ENCODE measurements around the gene LUC7L. TPM values are rescaled to one million over a fixed set of nuclear protein-coding genes. Genes with fewer than 3 reads are reported as not detected.
"Not testable (repeated sequence)": the region's sequence is repeated elsewhere in the genome, so short reads cannot be mapped to it uniquely, and the experiment has no call there.

LUC7L gene
- total RNA-seq, 2 donors from 2014 or later = 137 to 142 TPM

- ATAC-seq; H3K36me3 Mint-ChIP-seq (ENCODE audit: low read depth); DNase-seq; H3K4me1 Mint-ChIP-seq; H3K9me3 ChIP-seq (ENCODE audit: control insufficient read depth, low read length, poor library complexity, severe bottlenecking); H3K27ac Mint-ChIP-seq; H3K4me3 Mint-ChIP-seq: not testable (repeated sequence)
- H3K27me3 Mint-ChIP-seq = peaks cover 34% of the 10 kb centered on the region
Observed at GRCh38 chr16:160242-160641, 69.0 kb downstream of the LUC7L start.

DNA sequence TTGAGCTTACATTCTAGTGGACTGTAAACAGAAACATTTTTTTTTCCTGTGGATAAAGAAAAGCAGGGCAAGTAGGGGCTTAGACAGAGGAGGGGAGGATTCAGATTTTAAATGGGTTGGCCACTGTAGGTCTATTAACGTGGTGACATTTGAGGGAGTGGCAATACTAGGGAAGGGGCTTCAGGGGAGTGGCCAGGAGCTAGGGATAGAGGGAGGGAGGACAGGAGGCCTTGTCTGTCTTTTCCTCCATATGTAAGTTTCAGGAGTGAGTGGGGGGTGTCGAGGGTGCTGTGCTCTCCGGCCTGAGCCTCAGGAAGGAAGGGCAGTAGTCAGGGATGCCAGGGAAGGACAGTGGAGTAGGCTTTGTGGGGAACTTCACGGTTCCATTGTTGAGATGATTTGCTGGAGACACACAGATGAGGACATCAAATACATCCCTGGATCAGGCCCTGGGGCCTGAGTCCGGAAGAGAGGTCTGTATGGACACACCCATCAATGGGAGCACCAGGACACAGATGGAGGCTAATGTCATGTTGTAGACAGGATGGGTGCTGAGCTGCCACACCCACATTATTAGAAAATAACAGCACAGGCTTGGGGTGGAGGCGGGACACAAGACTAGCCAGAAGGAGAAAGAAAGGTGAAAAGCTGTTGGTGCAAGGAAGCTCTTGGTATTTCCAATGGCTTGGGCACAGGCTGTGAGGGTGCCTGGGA lies 70.0 kb downstream of the LUC7L start:
- Mint-ChIP-seq H3K4me1 (peaks cover 8% of the 10 kb centered on the region), H3K27ac (no peak overlapping the region), H3K4me3 (no peak overlapping the region), H3K27me3 (peaks cover 40% of the 10 kb centered on the region), H3K36me3 (ENCODE audit: low read depth) (peaks cover 2% of the 10 kb centered on the region)
- no peak for ATAC-seq
- DNase-seq = no peak
- H3K9me3 ChIP-seq (ENCODE audit: control insufficient read depth, low read length, poor library complexity, severe bottlenecking) = no peaks in the 10 kb centered on the region

DNA sequence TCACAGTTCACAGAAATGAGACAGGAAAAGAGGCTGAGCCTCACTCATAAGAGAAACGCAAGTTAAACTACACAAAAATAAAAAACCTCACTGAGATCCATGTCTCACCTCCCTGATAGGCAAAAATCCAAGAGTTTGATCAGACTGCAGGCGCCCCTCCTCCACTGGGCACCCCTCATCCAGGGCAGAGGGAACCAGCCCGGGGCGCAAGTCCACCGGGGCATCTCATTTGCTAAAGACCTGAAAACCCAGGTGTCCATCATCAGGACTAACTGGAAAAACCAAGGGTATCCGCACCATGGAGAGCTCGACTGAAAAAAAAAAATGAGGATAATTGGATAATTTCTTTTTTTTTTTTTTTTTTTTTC lies 74.2 kb downstream of the LUC7L start:
- Mint-ChIP-seq H3K36me3 (ENCODE audit: low read depth) (no peaks in the 10 kb centered on the region), H3K27me3 (peaks cover 39% of the 10 kb centered on the region), H3K4me1 (peaks cover 11% of the 10 kb centered on the region), H3K27ac (no peak overlapping the region), H3K4me3 (peak overlapping the region; percentile 75)
- no peak for ATAC-seq
- no peaks in the 10 kb centered on the region for H3K9me3 ChIP-seq (ENCODE audit: control insufficient read depth, low read length, poor library complexity, severe bottlenecking)
- no peak for DNase-seq

DNA sequence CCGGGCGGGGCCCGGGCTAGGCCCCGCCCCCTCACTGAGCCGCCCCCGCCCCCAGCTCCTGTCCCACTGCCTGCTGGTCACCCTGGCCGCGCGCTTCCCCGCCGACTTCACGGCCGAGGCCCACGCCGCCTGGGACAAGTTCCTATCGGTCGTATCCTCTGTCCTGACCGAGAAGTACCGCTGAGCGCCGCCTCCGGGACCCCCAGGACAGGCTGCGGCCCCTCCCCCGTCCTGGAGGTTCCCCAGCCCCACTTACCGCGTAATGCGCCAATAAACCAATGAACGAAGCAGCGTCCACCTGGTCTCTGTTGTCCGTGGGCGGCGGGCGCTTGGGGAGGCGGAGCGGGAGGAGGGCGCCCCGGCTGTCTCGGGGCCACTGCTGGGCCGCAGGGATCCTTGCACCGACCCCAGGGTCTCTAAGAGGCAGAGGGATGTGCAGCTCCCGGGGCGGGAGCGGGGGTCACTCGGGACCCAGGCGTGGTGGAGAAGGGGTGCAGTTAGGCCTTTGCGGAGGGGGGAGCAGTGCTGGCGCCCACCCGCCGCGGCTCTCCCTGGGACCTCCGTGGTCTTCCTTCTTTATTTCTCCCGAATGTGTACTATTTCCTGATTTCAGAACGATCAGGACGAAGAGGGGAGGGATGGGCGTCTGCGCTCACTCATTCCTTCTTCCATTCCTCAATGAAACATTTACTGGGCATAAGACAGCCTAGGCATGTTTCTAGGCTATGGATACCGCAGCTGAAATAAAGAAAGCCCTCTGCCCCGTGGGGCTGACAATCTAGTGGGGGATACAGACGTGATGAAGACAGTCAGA lies 74.8 kb downstream of the LUC7L start:
- ATAC-seq (no peak), DNase-seq (no peak)
- H3K4me1 Mint-ChIP-seq = peaks cover 10% of the 10 kb centered on the region
- H3K27me3 Mint-ChIP-seq = peaks cover 40% of the 10 kb centered on the region
- no peaks in the 10 kb centered on the region for H3K9me3 ChIP-seq (ENCODE audit: control insufficient read depth, low read length, poor library complexity, severe bottlenecking)
- H3K36me3 Mint-ChIP-seq (ENCODE audit: low read depth) = no peaks in the 10 kb centered on the region
- H3K27ac Mint-ChIP-seq = no peak overlapping the region
- peak overlapping the region; percentile 75 for H3K4me3 Mint-ChIP-seq

DNA sequence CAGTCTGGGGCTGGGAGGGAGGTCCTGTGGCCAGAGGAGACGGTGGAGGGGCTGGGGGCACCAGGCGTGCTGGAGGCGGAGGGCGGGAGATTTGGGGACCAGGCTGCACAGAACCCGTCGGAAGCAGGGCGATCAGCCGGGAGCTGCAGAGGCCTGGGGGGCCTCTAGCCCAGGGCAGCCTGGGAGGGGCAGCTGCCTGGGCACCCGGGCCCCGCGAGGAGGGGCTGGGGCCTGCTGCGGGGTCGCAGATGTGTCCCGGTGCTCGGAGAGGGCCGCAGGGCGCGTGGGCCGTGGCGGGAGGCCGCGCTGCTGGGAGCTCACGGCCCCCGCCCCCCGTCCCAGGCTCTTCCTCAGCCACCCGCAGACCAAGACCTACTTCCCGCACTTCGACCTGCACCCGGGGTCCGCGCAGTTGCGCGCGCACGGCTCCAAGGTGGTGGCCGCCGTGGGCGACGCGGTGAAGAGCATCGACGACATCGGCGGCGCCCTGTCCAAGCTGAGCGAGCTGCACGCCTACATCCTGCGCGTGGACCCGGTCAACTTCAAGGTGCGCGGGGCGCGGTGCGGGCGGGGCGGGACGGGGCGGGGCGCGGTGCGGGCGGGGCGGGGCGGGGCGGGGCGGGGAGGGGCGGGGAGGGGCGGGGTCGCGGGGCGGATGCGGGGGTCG lies 75.6 kb downstream of the LUC7L start:
- Mint-ChIP-seq H3K4me3 (peak overlapping the region; percentile 75), H3K27me3 (peaks cover 41% of the 10 kb centered on the region)
- H3K36me3 Mint-ChIP-seq (ENCODE audit: low read depth); H3K4me1 Mint-ChIP-seq; H3K9me3 ChIP-seq (ENCODE audit: control insufficient read depth, low read length, poor library complexity, severe bottlenecking); DNase-seq; H3K27ac Mint-ChIP-seq: not testable (repeated sequence)
- ATAC-seq = peak; percentile 41

GRCh38 chr16:153129-153521 lies 76.1 kb downstream of the LUC7L start:
- H3K9me3 ChIP-seq (ENCODE audit: control insufficient read depth, low read length, poor library complexity, severe bottlenecking); H3K27ac Mint-ChIP-seq; H3K4me1 Mint-ChIP-seq; DNase-seq; H3K36me3 Mint-ChIP-seq (ENCODE audit: low read depth); ATAC-seq: not testable (repeated sequence)
- peak overlapping the region; percentile 76 for H3K4me3 Mint-ChIP-seq
- H3K27me3 Mint-ChIP-seq = peaks cover 36% of the 10 kb centered on the region

GRCh38 chr16:152141-153128 lies 76.8 kb downstream of the LUC7L start, which contains the start of gene HBZ:
Gene HBZ (plus strand): TSS chr16:152644. CDS start chr16:152910, 266 bp downstream.
- no peak for ATAC-seq
- DNase-seq = no peak
- Mint-ChIP-seq H3K27me3 (peaks cover 34% of the 10 kb centered on the region), H3K27ac (no peak within 1 kb of the TSS), H3K4me1 (peaks cover 10% of the 10 kb centered on the region), H3K36me3 (ENCODE audit: low read depth) (no peaks in the 10 kb centered on the region), H3K4me3 (peak within 1 kb of the TSS; percentile 76)
- H3K9me3 ChIP-seq (ENCODE audit: control insufficient read depth, low read length, poor library complexity, severe bottlenecking) = no peaks in the 10 kb centered on the region

DNA sequence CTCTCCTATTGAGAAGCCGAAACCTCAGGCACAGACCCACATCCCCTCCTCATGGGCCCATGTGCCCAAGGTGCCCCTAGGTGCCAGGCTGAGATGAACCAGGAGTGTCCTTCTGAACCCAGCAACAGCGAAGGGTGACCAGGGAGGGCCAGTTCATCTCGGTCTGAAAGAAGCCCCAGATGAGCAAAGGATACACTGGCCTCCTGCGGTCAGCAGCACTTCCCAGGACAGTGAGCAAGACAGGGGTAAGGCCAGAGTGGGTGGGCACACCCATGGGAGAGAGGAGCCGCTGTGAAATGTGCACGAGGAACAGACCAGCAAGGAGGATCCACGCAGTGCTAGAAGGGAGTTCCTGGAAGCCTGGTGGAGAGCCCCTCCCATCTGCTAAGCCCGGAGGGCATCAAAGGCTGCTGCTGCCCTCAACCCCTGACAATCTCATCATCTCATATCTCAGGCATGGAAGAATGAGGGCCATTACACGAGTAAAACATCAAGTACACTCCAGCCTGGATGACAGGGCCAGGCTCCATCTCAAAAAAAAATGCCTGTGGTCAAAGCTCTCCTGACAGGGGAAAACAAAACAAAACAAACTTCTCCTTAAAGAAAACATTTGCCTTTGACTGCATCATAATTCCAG lies 80.1 kb downstream of the LUC7L start:
- H3K4me3 Mint-ChIP-seq = no peak overlapping the region
- ATAC-seq (no peak), DNase-seq (no peak)
- no peaks in the 10 kb centered on the region for H3K9me3 ChIP-seq (ENCODE audit: control insufficient read depth, low read length, poor library complexity, severe bottlenecking)
- H3K27ac Mint-ChIP-seq = no peak overlapping the region
- H3K36me3 Mint-ChIP-seq (ENCODE audit: low read depth) = no peaks in the 10 kb centered on the region
- H3K4me1 Mint-ChIP-seq = peaks cover 2% of the 10 kb centered on the region
- H3K27me3 Mint-ChIP-seq = peaks cover 20% of the 10 kb centered on the region

GRCh38 chr16:146646-147045 lies 82.6 kb downstream of the LUC7L start:
- Mint-ChIP-seq H3K4me3 (no peak overlapping the region), H3K27me3 (peaks cover 35% of the 10 kb centered on the region)

DNA sequence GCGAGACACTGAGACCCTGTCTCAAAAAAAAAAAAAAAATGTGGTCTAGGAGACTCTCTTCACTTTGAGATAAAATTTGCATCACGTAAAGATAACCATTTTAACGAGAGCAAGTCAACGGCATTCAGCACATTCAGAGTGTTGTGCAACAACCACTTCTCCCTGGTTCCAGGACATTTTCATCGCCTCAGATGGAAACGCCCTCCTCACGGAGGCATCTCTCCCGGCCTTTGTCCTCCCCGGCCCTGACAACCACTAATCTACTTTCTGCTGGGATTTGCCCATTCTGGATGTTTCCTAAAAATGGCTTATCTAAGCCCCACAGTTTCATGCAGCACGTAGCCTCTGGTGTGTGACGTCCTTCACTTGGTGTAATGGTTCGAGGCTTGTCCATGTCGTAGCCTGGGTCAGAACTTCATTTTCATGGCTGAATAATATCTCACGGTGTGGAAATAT lies 84.4 kb downstream of the LUC7L start:
- H3K4me1 Mint-ChIP-seq = peaks cover 2% of the 10 kb centered on the region
- H3K27me3 Mint-ChIP-seq = peaks cover 31% of the 10 kb centered on the region
- H3K36me3 Mint-ChIP-seq (ENCODE audit: low read depth) = no peaks in the 10 kb centered on the region
- ATAC-seq (no peak), DNase-seq (no peak)
- H3K27ac Mint-ChIP-seq = no peak overlapping the region
- H3K9me3 ChIP-seq (ENCODE audit: control insufficient read depth, low read length, poor library complexity, severe bottlenecking) = no peaks in the 10 kb centered on the region
- no peak overlapping the region for H3K4me3 Mint-ChIP-seq

More at GRCh38 chr16:146646-147045, 82.6 kb downstream of the LUC7L start:
- Mint-ChIP-seq H3K27ac (no peak overlapping the region), H3K36me3 (ENCODE audit: low read depth) (no peaks in the 10 kb centered on the region), H3K4me1 (peaks cover 2% of the 10 kb centered on the region)
- no peak for DNase-seq
- ATAC-seq = no peak
- H3K9me3 ChIP-seq (ENCODE audit: control insufficient read depth, low read length, poor library complexity, severe bottlenecking) = no peaks in the 10 kb centered on the region

- Mint-ChIP-seq H3K4me1 (peaks cover 7% of the 10 kb centered on the region), H3K4me3 (no peak overlapping the region), H3K27ac (no peak overlapping the region), H3K36me3 (ENCODE audit: low read depth) (no peaks in the 10 kb centered on the region), H3K27me3 (peaks cover 20% of the 10 kb centered on the region)
- DNase-seq (no peak), ATAC-seq (no peak)
- H3K9me3 ChIP-seq (ENCODE audit: control insufficient read depth, low read length, poor library complexity, severe bottlenecking) = no peaks in the 10 kb centered on the region
Observed at GRCh38 chr16:143456-143855, 85.8 kb downstream of the LUC7L start.

DNA sequence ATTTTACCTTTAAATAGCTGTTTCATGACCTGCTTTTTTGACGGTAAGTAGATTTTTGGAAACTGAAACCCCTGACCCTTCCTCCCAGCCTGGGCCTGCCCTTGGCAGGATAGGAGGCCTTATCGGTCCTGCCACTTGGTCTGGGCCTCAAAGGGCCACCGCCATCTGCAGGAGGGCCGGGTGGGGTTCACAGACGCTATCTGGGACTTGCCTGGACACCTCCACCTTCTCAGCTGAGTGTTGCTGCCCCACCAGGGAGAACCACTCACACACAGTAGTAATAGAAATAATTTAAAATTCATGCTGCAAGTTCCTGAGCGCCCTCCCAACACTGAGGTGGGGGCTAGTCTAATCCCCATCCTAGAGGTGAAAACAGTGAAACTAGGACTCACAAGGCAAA lies 86.2 kb downstream of the LUC7L start:
- ATAC-seq (no peak), DNase-seq (no peak)
- Mint-ChIP-seq H3K36me3 (ENCODE audit: low read depth) (no peaks in the 10 kb centered on the region), H3K27ac (no peak overlapping the region), H3K4me3 (no peak overlapping the region), H3K4me1 (peaks cover 7% of the 10 kb centered on the region), H3K27me3 (peaks cover 20% of the 10 kb centered on the region)
- H3K9me3 ChIP-seq (ENCODE audit: control insufficient read depth, low read length, poor library complexity, severe bottlenecking) = no peaks in the 10 kb centered on the region

Data from T-helper 17 cell (primary cell).